HCT116 (cell line): ENCODE data around the gene DMWD. TPM values are rescaled to one million over a fixed set of nuclear protein-coding genes. Genes with fewer than 3 reads are reported as not detected.

ENCODE experiments used
- ATAC-seq: fragments of 200-7000 bp; cut with Tn5 transposase; 2 replicates; pipeline ENCODE4 v1.9.1; 2020; ENCODE audit warnings: mild to moderate bottlenecking, moderate library complexity
- BruUV-seq: library from RNA; stranded (reverse); fragments of 400-500 nt; replicated peaks from 2 replicates; lab custom pipeline; 2021; lab: Mats Ljungman, UMichigan
- CTCF ChIA-PET: fragments of 300-600 bp; sonication (Branson Sonifier 250); formaldehyde crosslinking; loops from one replicate; lab custom pipeline; 2021; ENCODE audit warnings: antibody characterized with exemption; lab: Charles Lee
- POLR2A ChIA-PET: fragments of 300-600, 350-600 bp; sonication (Branson Sonifier 250); formaldehyde crosslinking; loops from one replicate; lab custom pipeline; 2021; ENCODE audit warnings: antibody characterized with exemption; lab: Charles Lee
- RAD21 ChIA-PET, 2 experiments: fragments of 300-600 bp; sonication (Branson Sonifier 250); formaldehyde crosslinking; loops; one replicate each; lab custom pipeline; 2023; ENCODE audit warnings: low total read pairs in 2 of 2; ENCODE audit not compliant: uncharacterized antibody in 2 of 2, unreplicated experiment in 2 of 2, low non-redundant PET in 1 of 2; lab: Charles Lee
- DNase-seq: peaks from one replicate; pipeline ENCODE4 v3.0.0-alpha.2; 2010; ENCODE audit warnings: low read depth, low spot score
- H2AFZ ChIP-seq: fragments of 200-600 bp; shearing (Covaris generic), sonication (generic); 2 replicates; pipeline ENCODE4 v1.6.1; 2017; ENCODE audit warnings: low read depth, mixed run types, mixed read lengths, antibody characterized with exemption, low read length; ENCODE audit not compliant: poor library complexity, severe bottlenecking
- H3K27ac ChIP-seq: 2 replicates; pipeline ENCODE4 v1.5.1; 2012; ENCODE audit warnings: low read depth, low read length
- H3K27me3 ChIP-seq: fragments of 200-600 bp; sonication (generic); 2 replicates; pipeline ENCODE4 v1.6.1; 2016; ENCODE audit warnings: mixed run types, low read length, mixed read lengths; ENCODE audit not compliant: insufficient read depth
- H3K36me3 ChIP-seq, 2 experiments: fragments of 200-500 bp in 1 of 2; fragments of 200-600 bp in 1 of 2; sonication (Bioruptor generic) in 1 of 2; sonication (generic) in 1 of 2; 2 replicates each; pipeline versions ENCODE4 v1.5.1 to v1.6.1; 2014 to 2016; ENCODE audit warnings: low read length in 2 of 2, inconsistent platforms in 1 of 2, mixed read lengths in 1 of 2, mixed run types in 1 of 2; ENCODE audit not compliant: insufficient read depth in 2 of 2, control insufficient read depth in 1 of 2
- H3K4me1 ChIP-seq, 2 experiments: fragments of 200-600 bp in 1 of 2; sonication (generic) in 1 of 2; 2 replicates each; pipeline versions ENCODE4 v1.5.1 to v1.6.1; 2012 to 2017; ENCODE audit warnings: low read length in 2 of 2, inconsistent platforms in 1 of 2, mild to moderate bottlenecking in 1 of 2, mixed read lengths in 1 of 2, mixed run types in 1 of 2, moderate library complexity in 1 of 2; ENCODE audit not compliant: insufficient read depth in 2 of 2, control insufficient read depth in 1 of 2
- H3K4me2 ChIP-seq: fragments of 200-600 bp; sonication (generic); 2 replicates; pipeline ENCODE4 v1.6.1; 2017; ENCODE audit warnings: mixed run types, low read length, mixed read lengths
- H3K4me3 ChIP-seq, 2 experiments: fragments of 200-600 bp in 1 of 2; sonication (generic) in 1 of 2; replicated peaks in 1 of 2; 2 replicates each; pipeline ENCODE4 v1.5.1; 2011 to 2016; ENCODE audit warnings: low read length in 2 of 2, control low read depth in 1 of 2, low read depth in 1 of 2, mild to moderate bottlenecking in 1 of 2, mixed read lengths in 1 of 2, mixed run types in 1 of 2
- H3K79me2 ChIP-seq: fragments of 200-600 bp; sonication (generic); 2 replicates; pipeline ENCODE4 v1.6.1; 2017; ENCODE audit warnings: mild to moderate bottlenecking, mixed run types, low read length, moderate library complexity, mixed read lengths; ENCODE audit not compliant: insufficient read depth
- H3K9ac ChIP-seq: fragments of 200-600 bp; sonication (generic); 2 replicates; pipeline ENCODE4 v1.6.1; 2016; ENCODE audit warnings: low read length, mixed read lengths
- H3K9me2 ChIP-seq: fragments of 200-600 bp; sonication (generic), shearing (Covaris generic); 2 replicates; pipeline ENCODE4 v1.6.1; 2017; ENCODE audit warnings: mixed run types, mild to moderate bottlenecking, moderate library complexity; ENCODE audit not compliant: insufficient read depth
- H3K9me3 ChIP-seq, 2 experiments: fragments of 200-500 bp in 1 of 2; fragments of 200-600 bp in 1 of 2; sonication (Bioruptor generic) in 1 of 2; sonication (generic) in 1 of 2; 2 replicates each; pipeline ENCODE4 v1.6.1; 2014 to 2017; ENCODE audit warnings: low read length in 2 of 2, mixed read lengths in 2 of 2, inconsistent platforms in 1 of 2, low read depth in 1 of 2, mild to moderate bottlenecking in 1 of 2, mixed run types in 1 of 2, moderate library complexity in 1 of 2; ENCODE audit not compliant: control insufficient read depth in 1 of 2, insufficient read depth in 1 of 2
- H4K20me1 ChIP-seq: fragments of 200-600 bp; sonication (generic), shearing (Covaris generic); 2 replicates; pipeline ENCODE4 v1.6.1; 2017; ENCODE audit warnings: mixed run types, mild to moderate bottlenecking, moderate library complexity; ENCODE audit not compliant: insufficient read depth
- CTCF ChIP-seq, 3 experiments: fragments of 200-600 bp in 1 of 3; sonication (generic) in 1 of 3; IDR thresholded peaks in 2 of 3; conservative IDR thresholded peaks in 1 of 3; 2 replicates each; pipeline ENCODE4 v1.5.1; 2012 to 2017; ENCODE audit warnings: low read depth in 2 of 3, low read length in 2 of 3, antibody characterized with exemption in 1 of 3, borderline replicate concordance in 1 of 3, control low read depth in 1 of 3, mild to moderate bottlenecking in 1 of 3, mixed read lengths in 1 of 3, mixed run types in 1 of 3, moderate library complexity in 1 of 3; ENCODE audit not compliant: insufficient read depth in 1 of 3
- EGR1 ChIP-seq: IDR thresholded peaks from 2 replicates; pipeline ENCODE4 v1.6.1; 2012; ENCODE audit warnings: low read depth
- JUND ChIP-seq: IDR thresholded peaks from 2 replicates; pipeline ENCODE4 v1.6.1; 2012
- MAX ChIP-seq: IDR thresholded peaks from 2 replicates; pipeline ENCODE4 v1.6.1; 2012
- POLR2A ChIP-seq: IDR thresholded peaks from 2 replicates; pipeline ENCODE4 v1.7.0; 2011; ENCODE audit warnings: borderline replicate concordance; ENCODE audit not compliant: insufficient read depth, insufficient read length; ENCODE audit errors: extremely low read depth
- POLR2AphosphoS5 ChIP-seq: IDR thresholded peaks from 2 replicates; pipeline ENCODE4 v1.6.1; 2011; ENCODE audit warnings: mild to moderate bottlenecking, low read depth, low read length, moderate library complexity
- RAD21 ChIP-seq: IDR thresholded peaks from 2 replicates; pipeline ENCODE4 v1.6.1; 2012; ENCODE audit warnings: low read depth, mild to moderate bottlenecking
- SIN3A ChIP-seq: IDR thresholded peaks from 2 replicates; pipeline ENCODE4 v1.6.1; 2012; ENCODE audit warnings: low read depth
- SP1 ChIP-seq: IDR thresholded peaks from 2 replicates; pipeline ENCODE4 v1.6.1; 2012; ENCODE audit warnings: low read depth
- SRF ChIP-seq: IDR thresholded peaks from 2 replicates; pipeline ENCODE4 v1.6.1; 2012; ENCODE audit warnings: low read depth
- TCF7L2 ChIP-seq: IDR thresholded peaks from 2 replicates; pipeline ENCODE4 v1.7.0; 2011; ENCODE audit warnings: borderline replicate concordance, inconsistent platforms; ENCODE audit not compliant: insufficient read depth, insufficient read length; ENCODE audit errors: extremely low read depth
- ZBTB33 ChIP-seq: IDR thresholded peaks from 2 replicates; pipeline ENCODE4 v1.6.1; 2011; ENCODE audit warnings: mild to moderate bottlenecking, low read length, moderate library complexity; ENCODE audit not compliant: insufficient replicate concordance; ENCODE audit errors: extremely low read depth
- ZFX ChIP-seq: fragments of 450-650 bp; IDR thresholded peaks from 2 replicates; pipeline ENCODE4 v1.6.1; 2017
- intact Hi-C: fragments of 100-400 bp; cut with micrococcal nuclease; formaldehyde crosslinking; loops from 2 replicates; pipeline ENCODE4 v1.10.0; 2022
- total RNA-seq: library from RNA; stranded (reverse); gene quantifications from one replicate; pipeline ENCODE4 v1.2.1, GENCODE V29; 2021; ENCODE audit not compliant: unreplicated experiment

The DMWD gene
- total RNA-seq, 1 experiment from 2014 or later = 56.8 TPM

GRCh38 chr19:45771311-45771933 lies 21.2 kb downstream of the DMWD start (continued):
- TF ChIP-seq CTCF (IDR thresholded peaks at IDR 0.05 in 2 of 3, conservative IDR thresholded peaks at IDR 0.05 in 1 of 3; ENCODE audit: borderline replicate concordance in 1 of 3, insufficient read depth in 1 of 3, low read depth in 2 of 3, low read length in 2 of 3) = no peak
- no peak for TF ChIP-seq RAD21
- TF ChIP-seq ZBTB33 = no peak
- TF ChIP-seq POLR2AphosphoS5 = no peak
- TF ChIP-seq JUND = no peak
- TF ChIP-seq, all 23 proteins: peak for 0

GRCh38 chr19:45770192-45771101 lies 22.2 kb downstream of the DMWD start:
- Histone ChIP-seq H3K27me3 (no peaks in the 10 kb centered on the region), H3K4me2 (peak overlapping the region; percentile 92), H3K27ac (peak overlapping the region; percentile 94), H4K20me1 (no peaks in the 10 kb centered on the region), H3K9me3 (no peaks in the 10 kb centered on the region), H3K4me1 (peaks cover 14 to 43% of the 10 kb centered on the region in 2 experiments), H2AFZ (no peak overlapping the region), H3K79me2 (no peaks in the 10 kb centered on the region), H3K36me3 (no peaks in the 10 kb centered on the region)
- BruUV-seq = no TSS peak
- ChIA-PET RAD21 (interaction anchor here (0.6 to 2.0 kb wide), 6 partner anchors 9 to 47 kb away, joined by 3 to 9 read pairs (median 7); partner anchors contain the start of gene DMPK (in 1 of the 2)), POLR2A (interaction anchor here (0.6 to 3.6 kb wide), 11 partner anchors 11 to 156 kb away, joined by 3 to 50 read pairs (median 6); partner anchors contain the start of gene DMPK)
- peak; percentile 77 for ATAC-seq
- intact Hi-C loops = loop anchor here (1.0 to 10.0 kb wide), 5 partner anchors 9 to 676 kb away; partner anchors contain the start of genes FBXO46, PPP1R37 and QPCTL
- TF ChIP-seq TCF7L2 (peak; percentile 32), ZFX (no peak), POLR2A (peak; percentile 17), JUND (no peak; the same call in 1 of the 2 replicates), POLR2AphosphoS5 (peak; percentile 62), EGR1 (peak; percentile 91), SRF (no peak; the same call in 1 of the 2 replicates), SP1 (peak; percentile 91), MAX (peak; percentile 69), SIN3A (peak; percentile 82), CTCF (IDR thresholded peaks at IDR 0.05 in 2 of 3, conservative IDR thresholded peaks at IDR 0.05 in 1 of 3; ENCODE audit: borderline replicate concordance in 1 of 3, insufficient read depth in 1 of 3, low read depth in 2 of 3, low read length in 2 of 3) (peak; percentile 85 to 86 (median 86); a peak in 5 of 6 replicates), RAD21 (peak; percentile 88)
- TF ChIP-seq, all 23 proteins: peak for 9
- peak overlapping the region; percentile 58 for H3K9ac ChIP-seq
- CTCF ChIA-PET = interaction anchor here (0.5 to 4.2 kb wide), 20 partner anchors 8 to 777 kb away, joined by 3 to 71 read pairs (median 10); partner anchors contain the start of genes DMPK, DMWD, FBXO46 and IRF2BP1
- H3K9me2 ChIP-seq = no peaks in the 10 kb centered on the region
- DNase-seq = peak; percentile 96
- peak overlapping the region; percentile 62 to 84 for H3K4me3 ChIP-seq
